Measurements from ENCODE around the gene ZBTB8B.
"Not testable (repeated sequence)": the region's sequence is repeated elsewhere in the genome, so short reads cannot be mapped to it uniquely, and the experiment has no call there.

Gene ZBTB8B

DNA sequence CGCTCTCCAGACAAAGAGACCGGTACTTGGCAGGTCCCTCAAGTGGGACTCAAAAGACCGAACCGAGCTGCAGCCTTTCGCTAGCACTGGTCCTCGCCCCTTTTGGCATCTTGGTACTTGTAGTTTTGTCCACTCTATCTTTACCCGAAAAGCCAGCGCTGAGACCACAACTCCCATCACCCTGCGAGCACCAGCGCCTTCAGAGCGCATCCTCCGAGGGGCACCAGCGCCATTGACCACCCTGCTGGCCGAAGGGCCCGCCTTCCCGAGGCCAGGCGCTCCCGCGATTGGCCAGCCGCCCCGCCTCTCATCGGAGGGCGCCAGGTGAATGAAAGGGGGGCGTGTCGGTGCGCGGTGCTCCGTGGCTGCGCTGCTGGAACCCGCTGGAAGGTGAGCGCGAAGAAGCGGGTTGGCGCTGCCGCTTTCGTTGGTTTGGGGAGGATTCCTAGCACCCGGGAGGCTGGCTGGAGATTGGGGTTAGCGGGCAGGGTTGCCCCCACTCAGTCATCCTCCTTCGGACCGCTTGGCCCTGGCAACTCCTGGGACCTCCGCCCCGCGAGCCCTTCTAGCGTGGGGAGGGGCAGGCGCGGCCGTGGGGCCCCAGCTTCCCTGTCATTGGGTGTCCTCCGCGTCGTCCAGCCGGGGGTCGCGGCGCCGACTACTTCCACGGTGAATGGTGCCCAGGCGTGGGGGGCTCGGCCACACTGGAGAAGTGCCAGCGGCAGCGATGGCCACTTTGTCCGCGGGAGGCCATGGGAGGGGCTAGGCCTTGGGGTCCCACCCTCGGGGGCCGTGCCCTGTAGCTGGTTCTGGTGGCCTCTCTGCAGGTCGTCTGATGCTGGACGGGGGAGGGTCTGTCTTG, at the start of gene ZBTB8B:
Gene ZBTB8B, plus strand, starts transcription at position 357 of the 862 bp plus-strand sequence. CDS start 5,553 bp downstream, outside the sequence.
- peak; percentile 36 to 47 for DNase-seq

DNA sequence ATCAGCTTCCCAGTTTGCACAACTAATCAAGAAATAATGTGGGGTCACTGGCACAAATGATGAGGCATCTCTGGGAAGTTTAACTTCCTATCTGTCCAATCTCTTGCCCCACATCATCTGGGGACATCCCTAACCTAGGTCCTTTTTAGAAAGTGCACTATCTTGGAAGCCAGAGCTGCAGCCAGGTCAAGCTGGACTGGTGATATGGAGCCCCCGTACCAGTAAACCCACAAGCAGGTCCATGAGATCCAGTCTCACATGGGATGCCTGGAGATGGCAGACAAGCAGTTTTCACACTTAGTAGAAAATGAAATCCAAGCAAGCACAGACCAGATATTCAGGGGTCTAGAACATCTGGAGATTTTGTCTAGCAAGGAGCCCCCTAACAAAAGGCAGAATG, 43.1 kb upstream of the ZBTB8B start:
- DNase-seq: no peak

DNA sequence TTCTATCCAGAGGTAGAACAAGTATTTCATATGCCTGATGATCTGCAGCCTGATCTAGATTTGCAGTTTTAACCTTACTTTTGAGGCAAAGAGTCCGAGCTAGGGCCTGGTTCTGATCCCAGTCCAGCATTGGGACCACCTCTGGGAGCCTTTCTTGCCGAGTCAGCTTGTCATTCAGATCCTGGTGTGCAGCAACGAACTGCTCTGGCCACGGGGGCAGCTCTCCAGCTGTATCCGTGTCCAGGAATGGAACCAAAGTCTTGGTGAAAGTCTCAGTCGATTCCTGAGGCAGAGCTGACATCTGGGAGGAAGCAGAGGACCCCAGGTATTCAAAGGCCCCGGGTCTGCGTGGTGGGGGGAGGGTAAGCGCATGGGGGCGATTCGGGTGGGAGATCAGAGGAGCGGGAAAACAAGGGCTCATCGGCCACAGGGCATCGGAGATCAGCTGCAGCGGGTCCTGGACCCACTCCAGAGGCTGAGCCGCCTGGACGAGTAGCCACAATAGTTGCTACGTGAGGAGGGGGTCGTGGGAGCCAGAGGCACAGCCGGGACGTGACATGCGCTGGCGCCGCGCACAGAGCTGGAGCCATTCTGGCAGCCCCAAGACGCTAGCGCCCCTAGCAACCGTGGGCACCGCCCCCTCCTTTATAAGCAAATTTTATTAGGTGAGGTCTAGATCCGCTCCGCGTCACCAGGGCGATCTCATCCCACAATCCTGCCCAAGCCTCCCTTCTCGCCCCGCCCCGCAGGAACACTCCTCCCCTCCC, 38.2 kb upstream of the ZBTB8B start:
- no peak for DNase-seq

DNA sequence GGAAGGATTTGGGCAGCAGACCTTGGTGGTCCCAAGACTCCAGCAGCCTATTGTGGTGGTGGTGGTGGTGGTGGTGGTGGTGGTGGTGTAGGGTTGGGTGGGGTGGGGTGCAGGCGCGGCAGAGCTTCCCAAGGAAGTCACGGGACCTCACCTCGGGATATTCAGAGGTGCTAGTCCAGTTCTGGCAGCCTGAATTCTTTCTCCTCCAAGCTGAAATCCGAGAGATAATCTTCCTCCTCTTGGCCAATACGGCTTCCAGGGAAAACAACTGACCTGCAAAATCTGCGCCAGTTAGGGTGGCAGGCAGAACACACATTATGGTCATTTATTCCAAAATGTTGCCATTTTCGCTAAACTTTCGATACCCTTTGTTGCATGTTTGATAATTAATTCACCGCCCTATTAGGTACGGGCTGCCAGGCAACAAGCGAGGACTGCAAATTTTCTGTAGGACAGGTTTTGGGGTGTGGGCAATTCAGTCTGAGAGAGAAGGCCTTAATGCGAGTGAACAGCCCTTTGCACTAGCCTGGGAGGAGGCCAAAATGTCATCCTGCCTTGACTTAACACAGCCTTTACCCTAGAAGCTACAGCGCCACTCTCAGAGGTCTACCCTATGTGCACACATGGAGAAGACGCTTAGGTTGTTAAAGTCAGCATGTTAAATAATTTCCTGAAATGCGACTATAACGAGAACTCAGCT, 37.5 kb upstream of the ZBTB8B start:
- no peak for DNase-seq

DNA sequence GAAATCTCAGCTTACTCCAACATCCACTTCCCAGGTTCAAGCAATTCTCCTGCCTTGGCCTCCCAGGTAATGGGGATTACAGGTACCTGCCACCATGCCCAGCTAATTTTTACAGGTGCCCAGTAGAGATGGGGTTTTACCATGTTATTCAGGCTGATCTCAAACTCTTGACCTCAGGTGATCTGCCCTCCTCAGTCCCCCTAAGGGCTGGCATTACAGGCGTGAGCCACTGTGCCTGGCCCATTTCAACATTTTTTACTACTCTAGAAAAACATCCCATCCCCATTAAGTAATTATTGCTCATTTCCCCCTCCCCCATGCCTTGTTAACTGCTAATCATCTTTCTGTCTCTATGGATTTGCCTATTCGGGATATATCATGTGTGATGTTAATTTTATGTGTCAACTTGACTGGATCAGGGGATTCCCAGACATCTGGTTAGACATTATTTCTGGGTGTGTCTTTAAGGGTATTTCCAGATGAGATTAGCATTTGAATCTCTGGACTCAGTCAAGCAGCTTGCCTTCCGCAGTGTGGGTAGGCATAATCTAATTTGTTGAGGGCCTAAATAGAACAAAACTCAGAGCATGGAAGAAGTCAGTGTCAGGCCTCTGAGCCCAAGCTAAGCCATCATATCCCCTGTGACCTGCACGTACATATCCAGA, 33.0 kb upstream of the ZBTB8B start:
- no peak for DNase-seq

DNA sequence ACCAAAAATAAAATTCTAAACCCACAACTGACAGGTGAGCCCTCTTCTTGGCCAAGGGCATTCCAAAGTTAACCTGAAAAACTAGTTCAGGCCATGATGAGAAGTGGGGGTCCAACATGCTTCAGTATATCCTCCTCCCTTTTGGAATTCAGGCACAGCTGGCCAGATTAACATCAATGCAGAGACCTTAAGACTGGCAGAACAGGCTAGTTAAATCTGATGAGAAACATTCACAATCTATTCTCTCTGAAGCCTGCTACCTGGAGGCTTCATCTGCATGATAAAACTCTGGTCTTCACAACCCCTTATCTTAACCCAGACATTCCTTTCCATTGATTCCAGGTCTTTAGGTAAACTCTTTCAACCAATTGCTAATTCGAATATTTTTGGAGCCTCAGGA, 26.7 kb upstream of the ZBTB8B start:
- DNase-seq: no peak

DNA sequence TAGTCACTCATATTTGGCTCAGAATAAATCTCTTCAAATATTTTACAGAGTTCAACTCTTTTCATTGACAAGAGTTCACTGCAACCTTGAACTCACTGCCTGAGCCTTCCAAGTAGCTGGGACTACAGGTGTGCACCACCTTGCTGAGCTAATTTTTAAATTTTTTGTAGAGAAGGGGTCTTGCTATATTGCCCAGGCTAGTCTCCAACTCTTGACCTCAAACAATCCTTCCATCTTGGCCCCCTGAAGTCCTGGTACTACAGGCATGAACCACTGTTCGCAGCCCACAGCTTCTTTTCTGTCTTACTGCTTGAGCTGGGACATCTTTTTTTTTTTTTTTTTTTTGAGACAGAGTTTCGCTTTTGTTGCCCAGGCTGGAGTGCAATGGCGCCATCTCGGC, 26.1 kb upstream of the ZBTB8B start:
- DNase-seq: not testable (repeated sequence)

DNA sequence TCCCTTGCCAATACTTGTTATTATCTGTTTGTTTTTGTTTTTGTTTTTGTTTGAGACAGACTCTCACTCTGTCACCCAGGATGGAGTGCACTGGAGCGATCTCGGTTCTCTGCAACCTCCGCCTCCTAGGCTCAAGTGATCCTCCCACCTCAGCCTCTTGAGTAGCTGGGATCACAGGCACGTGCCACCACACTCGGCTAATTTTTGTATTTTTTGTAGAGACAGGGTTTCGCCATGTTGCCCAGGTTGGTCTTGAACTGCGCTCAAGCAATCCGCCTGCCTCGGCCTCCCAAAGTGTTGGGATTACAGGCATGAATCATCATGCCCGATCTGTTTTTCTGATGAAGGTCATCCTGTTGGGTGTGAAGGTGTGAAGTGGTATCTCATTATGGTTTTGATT, 23.4 kb upstream of the ZBTB8B start:
- not testable (repeated sequence) for DNase-seq

DNA sequence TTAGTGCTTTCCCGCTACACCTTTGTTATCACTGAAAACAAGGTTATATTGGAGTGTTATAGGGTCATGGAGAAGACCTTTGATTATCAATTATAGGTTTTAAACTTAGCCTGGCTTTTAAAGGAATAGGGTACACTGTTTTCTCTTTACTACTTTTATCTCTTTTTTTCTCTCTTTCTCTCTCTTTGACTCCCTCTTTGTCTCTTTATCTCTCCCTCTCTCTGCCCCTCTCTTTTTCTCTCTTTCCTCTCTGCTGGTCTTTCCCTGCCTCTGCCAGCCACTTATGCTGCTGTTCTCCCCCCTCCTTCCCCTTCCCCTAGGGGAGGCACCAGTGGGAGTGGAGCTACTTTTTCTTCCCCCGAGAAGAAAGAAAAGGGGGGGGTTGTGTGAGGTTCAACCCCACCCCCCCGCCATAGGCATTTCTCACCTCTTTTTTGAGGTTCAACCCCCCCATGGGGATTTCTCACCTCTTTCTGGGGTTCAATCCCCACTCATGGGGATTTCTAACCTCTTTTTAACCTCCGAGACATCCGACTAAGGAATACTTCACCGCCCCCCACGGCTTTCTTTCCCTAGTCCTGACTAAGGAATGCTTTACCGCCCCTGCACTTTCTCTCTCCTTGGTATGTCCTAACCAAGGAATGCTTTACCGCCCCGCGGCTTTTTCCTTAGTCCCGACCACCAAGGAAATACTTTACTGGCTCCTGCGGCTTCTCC, 17.2 kb upstream of the ZBTB8B start:
- no peak for DNase-seq

DNA sequence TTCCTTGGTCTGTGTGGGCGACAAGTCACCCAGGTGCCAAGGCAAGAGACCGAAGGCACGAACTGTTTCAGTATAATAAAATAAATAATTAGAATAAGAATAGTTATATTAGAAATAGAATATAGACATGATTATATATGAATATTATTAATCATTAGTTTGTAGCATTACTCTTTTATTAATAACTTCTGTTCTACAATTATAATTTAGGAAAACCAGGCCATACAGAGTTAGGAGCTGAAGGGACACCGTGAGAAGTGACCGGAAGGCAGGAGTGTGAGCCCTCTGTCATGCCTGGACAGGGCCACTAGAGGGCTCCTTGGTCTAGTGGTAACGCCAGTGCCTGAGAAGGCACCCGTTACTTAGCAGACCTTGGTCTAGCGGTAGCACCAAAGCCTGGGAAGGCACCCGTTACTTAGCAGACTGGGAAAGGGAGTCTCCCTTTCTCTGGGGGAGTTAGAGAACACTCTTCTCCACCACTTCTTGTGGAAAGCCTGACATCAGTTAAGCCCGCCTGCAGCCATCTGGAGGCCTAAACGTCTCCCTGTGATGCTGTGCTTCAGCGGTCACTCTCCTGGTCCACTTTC, 16.6 kb upstream of the ZBTB8B start:
- peak; percentile 53 to 64 for DNase-seq

DNA sequence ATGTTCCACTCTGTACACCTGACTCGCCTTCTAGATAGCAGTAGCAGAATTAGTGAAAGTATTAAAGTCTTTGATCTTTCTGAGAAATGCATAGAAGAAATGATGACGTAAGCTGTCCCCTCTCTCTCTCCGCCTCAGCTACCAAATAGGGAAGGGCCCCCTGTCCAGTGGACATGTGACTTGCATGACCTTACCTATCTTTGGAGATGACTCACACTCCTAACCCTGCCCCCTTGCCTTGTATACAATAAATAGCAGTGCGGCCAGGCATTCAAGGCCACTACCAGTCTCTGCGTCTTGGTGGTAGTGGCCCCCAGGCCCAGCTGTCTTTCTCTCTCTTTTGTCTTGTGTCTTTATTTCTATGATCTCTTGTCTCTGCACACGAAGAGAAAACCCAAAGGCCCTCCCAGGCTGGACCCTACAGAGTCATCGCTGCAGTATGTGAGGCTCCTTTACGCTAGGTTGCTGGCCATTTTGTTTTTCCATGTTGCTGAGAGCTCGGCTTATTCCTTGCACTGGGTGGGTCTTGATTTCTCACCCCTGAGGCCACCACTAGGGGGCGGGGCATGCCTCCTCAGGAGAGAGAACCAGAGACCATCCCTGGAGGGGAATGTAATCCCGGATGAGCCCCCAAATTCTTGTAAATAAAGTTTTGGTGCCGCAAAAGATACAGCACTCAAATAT, 16.0 kb upstream of the ZBTB8B start:
- DNase-seq: peak; percentile 5 to 27

DNA sequence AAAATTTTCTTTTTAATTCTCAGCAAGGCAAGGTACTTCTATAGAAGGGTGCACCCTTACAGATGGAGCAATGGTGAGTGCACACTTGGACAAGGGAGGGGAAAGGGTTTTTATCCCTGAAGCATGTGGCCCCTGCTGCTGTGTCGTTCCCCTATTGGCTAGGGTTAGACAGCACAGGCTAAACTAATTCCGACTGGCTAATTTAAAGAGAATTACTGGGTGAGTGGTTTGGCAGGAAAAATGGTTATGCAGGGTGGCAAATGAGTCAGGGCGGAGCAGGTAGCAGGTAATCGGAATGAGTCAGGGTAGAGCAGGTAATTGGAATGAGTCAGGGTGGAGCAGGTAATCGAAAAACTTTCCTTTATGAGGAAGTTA, 15.4 kb upstream of the ZBTB8B start:
- not testable (repeated sequence) for DNase-seq

DNA sequence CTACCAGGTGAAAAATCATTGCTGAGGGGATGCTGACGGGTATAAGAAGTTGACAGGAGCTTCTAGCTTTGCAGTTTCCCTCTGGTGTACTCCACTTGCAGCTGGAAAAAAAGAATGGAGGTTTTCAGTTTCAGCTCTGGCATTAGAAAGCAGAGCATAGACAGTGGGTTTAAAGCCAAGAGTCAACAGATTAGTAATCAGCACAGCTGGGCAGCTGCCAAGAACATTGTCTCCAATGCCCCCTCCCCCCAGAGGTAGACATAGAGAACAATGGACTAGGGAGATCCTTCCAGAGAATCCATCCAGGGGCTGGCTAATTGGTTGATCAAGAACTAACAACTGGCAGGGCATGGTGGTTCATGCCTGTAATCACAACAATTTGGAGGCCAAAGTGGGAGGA, 10.1 kb upstream of the ZBTB8B start:
- DNase-seq: no peak

DNA sequence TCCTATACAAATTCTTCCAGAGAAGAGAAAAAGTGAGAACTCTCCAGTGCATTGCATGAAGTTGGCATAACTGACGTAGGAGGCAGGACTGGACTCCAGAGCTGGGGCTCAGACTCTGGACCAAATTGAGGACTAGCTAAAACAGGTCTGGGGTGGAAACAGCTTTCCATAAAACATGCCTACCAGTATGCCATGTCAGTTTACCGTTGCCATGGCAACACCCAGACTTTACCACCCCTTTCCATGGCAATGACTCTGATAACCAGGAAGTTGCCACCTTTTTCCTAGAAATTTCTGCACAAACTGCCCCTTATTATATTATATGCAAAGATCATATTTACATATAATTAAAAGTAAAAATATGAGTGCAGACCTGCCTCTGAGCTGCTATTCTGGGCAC, 8.9 kb upstream of the ZBTB8B start:
- no peak for DNase-seq

DNA sequence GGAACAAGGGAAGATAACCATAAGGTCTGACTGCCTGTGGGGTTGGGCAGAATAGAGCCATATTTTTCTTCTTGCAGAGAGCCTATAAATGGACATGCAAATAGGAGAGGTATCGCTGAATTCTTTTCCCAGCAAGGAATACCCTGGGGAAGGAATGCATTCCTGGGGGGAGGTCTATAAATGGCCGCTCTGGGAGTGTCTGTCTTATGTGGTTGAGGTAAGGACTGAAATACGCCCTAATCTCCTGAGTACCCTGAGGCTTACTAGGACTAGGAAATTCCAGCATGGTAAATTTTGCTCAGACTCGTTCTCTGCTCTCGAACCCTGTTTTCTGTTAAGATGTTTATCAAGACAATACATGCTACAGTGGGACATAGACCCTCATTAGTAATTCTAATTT, 6.1 kb upstream of the ZBTB8B start:
- DNase-seq: not testable (repeated sequence)

DNA sequence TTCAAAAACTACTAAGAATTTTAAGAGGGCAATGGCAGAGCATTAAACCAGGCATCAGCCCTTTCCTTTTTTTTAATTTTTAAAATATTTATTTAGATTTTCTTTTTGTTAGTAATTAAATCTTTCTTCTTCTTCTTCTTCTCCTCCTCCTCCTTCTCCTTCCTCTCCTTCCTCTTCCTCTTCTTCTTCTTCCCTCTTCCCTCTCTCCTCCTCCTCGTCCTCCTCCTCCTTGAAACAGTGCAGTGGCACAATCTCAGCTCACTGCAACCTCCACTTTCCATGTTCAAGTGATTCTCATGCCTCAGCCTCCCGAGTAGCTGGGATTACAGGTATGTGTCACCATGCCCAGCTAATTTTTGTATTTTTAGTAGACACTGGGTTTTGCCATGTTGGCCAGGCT, 1.9 kb upstream of the ZBTB8B start:
- DNase-seq: not testable (repeated sequence)

DNA sequence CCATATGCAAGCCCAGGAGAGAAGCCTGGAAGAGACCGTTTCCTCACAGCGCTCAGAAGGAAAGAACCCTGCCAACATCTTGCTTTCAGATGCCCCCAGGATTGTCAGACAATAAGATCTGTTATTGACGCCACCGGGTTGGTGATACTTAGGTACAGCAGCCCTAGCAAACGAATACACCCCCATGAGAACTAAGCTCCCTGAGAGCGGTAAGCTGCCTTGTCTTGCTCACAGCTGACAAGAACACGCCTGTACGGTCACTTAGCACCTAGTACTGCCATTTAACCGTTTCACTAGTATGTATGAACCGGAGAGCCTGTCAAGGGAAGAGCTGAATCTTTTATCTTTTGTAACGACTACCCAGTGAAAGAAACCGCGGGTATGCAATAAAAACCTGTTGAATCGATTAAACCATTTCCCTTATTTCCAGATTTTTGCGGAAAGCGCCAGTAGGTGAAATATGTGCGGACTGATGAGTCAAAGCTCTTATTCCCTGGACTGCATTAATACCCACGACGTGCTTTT, 619 bp upstream of the ZBTB8B start:
- DNase-seq: no peak

DNA sequence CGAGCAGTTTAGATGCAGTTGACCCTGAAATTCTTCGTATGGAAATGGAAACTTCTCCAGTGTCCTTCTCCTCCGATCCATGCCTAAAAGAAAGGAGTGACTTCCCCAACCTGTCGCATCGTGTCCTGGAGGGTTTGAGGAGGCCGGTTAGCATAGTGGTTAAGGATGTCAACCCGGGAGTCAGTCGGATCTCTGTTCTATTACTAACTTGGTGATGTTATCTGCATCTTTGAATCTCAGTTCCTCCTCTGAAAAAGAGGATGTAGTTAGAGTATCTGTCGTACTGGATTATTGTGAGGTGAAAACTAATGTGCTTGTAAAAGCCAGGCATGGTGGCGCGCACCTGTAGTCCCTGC, 684 bp downstream of the ZBTB8B start:
- no peak for DNase-seq

DNA sequence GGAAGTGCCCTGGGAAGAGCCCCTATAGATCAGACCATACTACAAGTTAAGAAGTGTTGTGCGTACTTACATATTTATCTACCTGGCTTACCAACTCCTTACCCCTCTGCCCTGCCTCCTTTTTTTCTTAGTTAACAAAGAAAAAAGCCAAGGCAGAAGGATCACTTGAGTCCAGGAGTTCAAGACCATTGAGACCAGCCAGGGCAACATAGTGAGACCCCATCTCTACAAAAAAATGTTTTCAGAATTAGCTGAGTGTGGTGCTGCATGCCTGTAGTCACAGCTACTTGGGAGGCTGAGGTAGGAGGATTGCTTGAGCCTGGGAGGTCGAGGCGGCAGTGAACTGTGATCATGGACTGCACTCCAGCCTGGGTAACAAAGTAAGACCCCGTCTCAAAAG, 1.9 kb downstream of the ZBTB8B start:
- no peak for DNase-seq

DNA sequence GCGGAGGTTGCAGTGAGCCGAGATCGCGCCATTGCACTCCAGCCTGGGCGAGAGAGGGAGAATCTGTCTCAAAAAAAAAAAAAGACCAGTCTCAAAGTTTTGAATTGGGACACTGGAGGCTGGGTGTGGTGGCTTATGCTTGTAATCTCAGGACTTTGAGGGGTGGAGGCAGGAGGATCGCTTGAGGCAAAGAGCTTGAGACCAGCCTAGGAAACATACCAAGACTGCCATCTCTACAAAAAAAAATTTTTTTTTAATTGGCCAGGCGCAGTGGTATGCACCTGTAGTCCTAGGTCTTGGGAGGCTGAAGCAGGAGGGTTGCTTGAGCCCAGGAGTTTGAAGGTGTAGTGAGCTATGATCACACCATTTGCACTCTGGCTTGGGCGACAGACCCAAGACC, 3.9 kb downstream of the ZBTB8B start:
- no peak for DNase-seq

DNA sequence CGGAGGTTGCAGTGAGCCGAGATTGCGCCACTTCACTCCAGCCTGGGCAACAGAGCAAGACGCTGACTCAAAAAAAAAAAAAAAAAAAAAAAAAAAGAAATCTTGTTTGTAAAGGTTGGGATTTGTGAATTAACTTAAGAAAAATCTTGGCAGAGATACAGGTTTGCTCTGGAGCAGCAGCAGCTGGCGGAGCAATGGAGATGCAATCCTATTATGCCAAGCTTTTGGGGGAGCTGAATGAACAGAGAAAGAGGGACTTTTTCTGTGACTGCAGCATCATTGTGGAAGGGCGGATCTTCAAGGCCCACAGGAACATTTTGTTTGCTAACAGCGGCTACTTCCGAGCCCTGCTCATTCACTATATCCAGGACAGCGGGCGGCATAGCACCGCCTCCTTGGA, 5.6 kb downstream of the ZBTB8B start:
- DNase-seq: no peak
